ENCODE measurements around the gene NCOA7. TPM values are rescaled to one million over a fixed set of nuclear protein-coding genes. Genes with fewer than 3 reads are reported as not detected.
"Not testable (repeated sequence)": the region's sequence is repeated elsewhere in the genome, so short reads cannot be mapped to it uniquely, and the experiment has no call there.

The NCOA7 gene
- total RNA-seq, 1 donor from 2014 or later: 59.0 TPM

DNA sequence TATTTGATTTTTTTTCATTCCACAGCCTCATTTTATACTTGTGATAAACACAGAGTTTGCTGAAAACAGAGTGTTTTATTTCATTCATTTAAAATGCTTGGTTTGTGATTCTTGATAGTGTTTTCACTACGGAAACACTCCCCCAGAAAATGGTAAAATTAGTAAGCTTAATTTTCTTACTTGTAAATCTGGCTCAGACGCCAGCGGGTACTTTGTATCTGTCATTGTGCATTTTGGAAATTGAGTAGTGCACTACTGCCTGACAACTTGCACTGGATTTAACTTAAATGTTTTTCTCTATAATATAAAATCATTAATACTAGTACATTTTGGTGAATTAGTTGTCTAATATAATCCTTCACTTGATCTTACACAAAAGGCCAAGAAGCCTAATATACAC lies 128.9 kb downstream of the NCOA7 start:
- no peak for DNase-seq (ENCODE audit: low read depth)

DNA sequence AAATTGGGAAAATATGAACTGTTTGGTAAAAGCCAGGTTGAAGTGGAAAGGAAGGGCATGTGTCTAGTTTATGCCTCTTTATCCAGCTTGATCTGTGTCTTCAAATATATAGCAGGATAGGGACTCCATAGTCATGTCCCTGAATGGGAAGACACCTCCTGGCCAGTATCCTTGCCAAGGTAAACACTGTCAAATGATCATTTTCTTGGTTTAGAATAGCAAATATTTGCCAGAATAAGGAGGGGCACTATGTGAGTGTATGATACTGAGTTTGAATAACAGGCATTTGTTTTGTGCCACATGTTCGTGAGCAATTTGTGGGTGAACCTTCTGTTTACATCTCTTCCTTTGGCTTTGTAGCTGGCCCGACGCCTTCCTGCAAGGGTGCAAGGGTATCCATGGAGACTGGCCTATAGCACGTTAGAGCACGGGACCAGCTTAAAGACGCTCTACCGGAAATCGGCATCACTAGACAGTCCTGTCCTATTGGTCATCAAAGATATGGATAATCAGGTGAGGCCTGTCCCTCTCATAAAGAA lies 131.6 kb downstream of the NCOA7 start:
- no peak for DNase-seq (ENCODE audit: low read depth)

DNA sequence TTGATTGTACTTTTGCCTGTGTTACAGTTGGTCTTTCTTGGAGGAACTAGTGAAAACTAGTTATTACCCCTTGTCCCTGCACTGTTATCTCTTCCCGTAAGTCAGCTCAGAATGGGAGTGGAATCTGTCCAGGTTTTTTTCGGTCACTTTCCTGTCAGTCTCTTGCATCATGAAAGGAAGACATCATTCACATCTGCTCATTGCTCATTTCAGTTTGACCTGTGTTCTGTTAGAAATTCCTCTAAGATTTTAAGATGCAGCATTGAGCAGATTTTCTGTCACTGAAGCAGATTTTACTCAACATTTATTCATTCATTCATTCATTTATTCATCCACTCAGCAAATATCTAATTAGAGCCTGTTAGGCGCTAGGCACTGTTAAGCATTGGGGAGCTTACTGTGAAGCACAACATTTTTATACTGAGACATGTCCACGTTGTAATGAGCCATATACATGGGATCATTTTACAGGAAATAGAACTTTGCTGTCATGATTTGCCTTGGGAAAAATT lies 132.7 kb downstream of the NCOA7 start:
- no peak for DNase-seq (ENCODE audit: low read depth)

DNA sequence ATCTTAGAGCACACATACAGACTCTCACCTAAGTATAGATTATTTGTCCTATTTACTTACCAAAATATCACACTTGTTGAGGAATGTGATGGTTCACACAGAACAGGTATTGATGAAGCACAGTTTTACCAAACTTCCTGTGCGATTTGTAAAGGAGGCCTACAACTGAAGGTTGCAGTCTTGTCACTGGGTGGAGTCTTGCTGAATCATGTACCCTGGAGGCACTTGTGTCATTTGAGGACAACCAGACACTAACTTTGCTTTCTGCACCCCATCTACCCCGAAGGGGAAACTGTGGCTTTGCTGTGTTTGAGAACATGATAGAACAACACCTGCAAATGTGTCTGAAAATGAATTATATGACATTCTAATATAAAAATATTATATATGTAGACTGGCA lies 133.4 kb downstream of the NCOA7 start:
- peak; percentile 54 for DNase-seq (ENCODE audit: low read depth)

DNA sequence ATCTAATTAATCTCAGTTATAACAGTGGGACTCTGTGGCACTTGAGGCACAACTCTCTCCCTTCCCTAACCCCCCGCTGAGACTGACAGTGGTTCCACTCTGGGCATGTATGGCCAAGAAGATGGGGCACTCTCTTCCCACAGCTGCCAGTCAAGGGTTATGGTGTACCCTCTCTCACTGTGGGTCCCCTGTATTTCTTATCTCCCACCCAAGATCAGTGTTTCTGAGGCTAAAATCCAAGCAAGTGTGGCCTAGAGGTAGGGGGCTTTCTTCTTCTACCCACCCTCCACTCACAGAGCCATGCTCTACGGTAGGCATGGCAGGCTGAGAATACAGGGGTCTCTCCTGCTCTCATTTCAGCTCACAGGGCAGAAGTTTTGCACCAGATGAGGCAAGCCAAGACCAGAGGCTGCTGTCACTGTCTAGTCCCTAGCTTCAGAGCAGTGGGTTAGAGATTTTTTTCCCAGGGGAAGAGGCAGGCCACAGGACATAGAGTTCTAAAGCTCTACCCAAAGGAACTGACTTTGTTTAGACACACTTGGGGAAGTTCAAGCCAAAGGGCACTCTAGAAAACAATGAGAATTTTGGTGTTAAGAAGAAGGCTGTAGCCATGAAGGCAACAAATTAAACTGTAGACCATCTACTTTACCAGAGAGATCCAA lies 134.1 kb downstream of the NCOA7 start:
- DNase-seq (ENCODE audit: low read depth): no peak

DNA sequence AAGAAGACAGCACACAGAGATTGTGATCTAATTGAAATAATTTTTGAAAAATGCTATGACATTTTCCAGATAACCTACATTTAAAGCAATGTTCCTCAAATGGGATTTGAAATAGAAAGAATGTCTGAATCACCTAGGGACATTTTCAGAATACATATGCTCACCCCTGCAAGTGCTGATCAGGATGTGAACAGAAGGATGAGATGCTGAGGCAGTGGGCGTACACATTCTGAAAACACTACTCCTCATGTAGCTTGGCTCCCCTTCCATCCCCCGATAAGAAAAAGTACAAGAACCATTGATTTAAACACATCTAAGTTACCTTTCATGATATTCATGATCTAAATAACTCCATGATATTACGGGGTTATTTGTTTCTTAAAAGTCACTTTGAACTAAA lies 136.0 kb downstream of the NCOA7 start:
- no peak for DNase-seq (ENCODE audit: low read depth)

DNA sequence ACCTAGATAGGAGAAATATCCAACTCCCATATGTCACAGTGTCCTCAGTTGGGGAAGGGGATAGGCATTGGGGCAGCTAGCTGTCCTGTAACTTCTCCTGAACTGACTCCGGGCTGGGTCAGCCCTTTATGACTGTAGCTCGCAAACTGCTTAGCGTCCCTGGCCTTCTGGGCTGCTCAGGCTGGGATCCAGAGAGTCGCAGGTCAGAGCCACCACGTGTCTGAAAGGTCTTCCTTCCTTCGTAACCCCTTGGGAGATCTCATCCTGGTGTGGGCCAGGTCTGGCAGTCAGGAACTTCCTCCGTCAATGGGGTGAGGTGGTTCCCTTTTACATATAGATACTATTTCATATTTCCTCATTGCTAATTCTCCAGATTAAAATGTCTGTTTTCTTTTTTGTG lies 137.0 kb downstream of the NCOA7 start:
- no peak for DNase-seq (ENCODE audit: low read depth)

DNA sequence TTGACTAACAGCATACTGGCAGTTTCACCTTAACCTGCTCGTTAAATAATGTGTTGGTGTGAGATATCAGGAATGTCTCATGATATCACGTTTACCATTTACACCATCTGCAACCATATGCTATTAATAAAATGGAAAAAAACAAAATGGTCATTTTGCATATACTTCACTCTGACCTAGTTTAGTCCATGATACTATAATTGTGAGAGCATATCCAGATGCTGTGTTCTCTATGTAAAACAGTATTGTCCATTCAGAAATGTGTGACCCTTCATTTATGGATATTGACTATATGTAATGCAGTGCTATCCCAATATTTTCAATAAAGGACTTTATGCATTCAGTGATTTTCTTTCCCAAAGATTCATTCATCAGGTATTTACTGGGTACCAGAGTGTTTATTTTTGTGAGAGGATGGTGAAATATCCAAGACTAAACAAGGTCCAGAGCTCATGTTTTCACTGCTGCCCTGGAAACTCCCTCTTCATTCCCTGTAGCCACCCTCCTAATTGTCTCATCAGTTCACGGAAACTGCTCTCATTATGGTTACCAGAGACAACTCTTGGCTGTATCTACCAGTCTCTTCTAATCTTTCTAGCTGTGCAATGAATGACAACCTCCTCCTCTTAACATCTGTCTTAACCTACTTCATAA lies 140.1 kb downstream of the NCOA7 start:
- peak; percentile 34 for DNase-seq (ENCODE audit: low read depth)

DNA sequence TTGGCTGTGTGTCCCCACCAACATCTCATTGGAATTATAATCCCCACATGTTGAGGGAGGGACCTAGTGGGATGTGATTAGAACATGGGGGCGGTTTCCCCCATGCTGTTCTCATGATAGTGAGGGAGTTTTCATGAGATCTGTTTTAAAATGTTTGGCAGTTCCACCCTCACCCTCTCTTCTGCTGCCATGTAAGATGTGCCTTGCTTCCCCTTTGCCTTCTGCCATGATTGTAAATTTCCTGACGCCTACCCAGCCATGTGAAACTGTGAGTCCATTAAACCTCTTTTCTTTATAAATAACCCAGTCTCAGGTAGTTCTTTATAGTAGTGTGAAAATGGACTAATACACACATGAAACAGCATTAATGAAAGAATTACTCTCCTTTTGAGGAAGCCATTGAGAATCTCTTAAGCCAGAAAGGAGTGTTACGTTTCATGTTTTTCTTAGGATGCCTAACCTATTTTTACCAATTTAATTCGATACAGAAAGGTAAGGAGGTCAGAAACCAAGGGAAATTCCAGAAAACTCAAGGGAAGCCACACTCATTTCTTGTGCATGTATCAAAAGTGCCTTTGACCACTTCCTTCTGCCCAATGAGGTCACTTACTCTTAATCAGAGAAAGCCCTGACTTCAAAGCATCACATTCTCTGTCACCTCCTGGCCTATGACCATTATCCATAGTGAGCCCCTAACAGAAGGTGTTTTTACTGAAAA lies 141.1 kb downstream of the NCOA7 start:
- peak; percentile 54 for DNase-seq (ENCODE audit: low read depth)

DNA sequence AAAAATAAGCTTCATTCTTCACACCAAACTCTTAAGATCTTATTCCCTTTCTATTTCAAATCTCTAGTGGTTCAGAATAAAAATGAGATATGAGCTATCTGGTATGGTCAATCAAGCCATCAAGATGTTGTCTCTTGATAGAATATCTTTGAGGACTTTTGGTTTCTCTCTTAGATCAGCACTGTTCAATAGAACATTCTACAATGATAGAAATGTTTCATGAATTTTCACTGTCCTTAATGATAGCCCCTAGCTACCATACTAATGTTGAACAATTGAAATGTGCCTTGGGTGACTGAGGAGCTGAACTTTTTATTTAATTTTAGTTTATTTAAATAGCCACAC lies 141.7 kb downstream of the NCOA7 start:
- no peak for DNase-seq (ENCODE audit: low read depth)

DNA sequence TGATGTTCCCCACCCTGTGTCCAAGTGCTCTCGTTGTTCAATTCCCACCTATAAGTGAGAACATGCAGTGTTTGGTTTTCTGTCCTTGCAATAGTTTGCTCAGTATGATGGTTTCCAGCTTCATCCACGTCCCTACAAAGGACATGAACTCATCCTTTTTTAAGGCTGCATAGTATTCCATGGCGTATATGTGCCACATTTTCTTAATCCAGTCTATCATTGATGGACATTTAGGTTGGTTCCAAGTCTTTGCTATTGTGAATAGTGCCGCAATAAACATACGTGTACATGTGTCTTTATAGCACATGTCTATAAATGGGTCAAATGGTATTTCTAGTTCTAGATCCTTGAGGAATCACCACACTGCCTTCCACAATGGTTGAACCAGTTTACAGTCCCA lies 144.8 kb downstream of the NCOA7 start:
- not testable (repeated sequence) for DNase-seq (ENCODE audit: low read depth)

DNA sequence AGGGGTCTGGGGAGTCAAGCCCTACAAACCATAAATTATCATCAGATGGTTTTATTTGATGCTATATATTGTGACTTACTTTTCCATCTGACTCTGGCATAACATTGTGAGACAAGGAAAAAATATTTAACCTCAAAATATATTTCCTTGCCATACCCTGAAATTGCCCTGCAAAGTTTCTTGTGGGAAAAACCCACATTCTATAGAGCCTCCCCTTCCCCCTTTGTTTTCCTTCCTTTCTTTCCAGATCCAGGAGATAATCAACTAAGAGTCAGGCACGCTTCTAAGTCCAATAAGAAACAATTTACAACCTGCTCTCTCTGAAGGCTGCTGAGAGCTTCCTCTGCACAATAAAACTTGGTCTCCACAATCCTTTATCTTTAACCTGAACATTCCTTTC lies 148.3 kb downstream of the NCOA7 start:
- no peak for DNase-seq (ENCODE audit: low read depth)

DNA sequence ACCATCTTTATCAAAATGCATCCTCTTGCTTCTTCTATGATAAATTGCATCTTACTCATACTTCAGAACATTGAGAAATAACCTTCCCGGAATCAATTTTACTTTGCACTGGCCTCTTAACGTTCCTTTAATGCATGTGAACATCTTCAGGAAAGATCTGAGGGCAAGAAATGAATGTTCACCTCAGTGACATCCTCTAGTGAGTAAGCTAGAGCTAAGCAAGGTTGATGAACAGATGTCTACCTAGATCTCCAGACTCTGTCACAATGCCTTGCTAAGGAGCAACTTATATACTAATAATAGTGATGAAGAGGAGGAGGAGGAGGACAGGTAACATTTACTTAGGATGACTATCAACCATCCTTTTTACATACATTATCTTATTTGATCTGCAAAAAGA lies 149.0 kb downstream of the NCOA7 start:
- DNase-seq (ENCODE audit: low read depth): no peak

DNA sequence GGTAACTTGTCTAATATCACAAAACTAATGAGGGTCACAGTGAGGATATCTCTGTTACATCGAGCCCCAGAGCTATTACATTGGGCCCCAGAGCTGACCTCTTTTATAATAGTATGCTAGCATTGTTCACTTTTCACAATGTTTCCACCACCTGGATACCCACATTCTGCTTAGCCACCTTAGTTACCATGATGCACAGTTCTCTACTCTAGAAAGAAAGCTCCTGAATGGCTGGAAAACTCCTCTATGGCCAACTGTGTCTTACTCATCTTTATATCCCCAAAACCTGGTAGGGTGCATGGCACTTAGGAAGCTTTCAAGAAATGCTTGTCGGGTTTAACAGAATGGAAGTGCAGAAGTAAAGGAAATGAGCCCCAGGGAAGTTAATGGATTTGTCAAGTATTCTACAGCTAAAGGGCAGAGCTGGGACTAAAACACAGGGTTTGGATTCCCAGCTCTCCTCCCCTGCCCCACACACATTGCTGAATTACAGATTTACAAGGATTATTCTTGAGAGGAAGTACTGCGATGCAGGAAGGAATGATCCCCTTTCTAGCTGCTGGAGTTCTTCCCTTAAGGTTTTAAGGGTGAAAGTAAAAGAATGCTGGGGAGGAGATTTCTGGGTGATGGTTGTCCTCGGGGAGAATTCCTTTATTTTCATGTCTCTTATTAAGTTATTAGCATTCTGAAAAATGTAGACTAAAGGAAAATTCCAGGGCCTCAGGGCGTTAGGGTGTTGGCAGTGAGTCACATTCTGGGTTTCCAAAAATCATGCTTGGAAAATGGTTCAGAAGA lies 149.7 kb downstream of the NCOA7 start:
- DNase-seq (ENCODE audit: low read depth): peak; percentile 62

DNA sequence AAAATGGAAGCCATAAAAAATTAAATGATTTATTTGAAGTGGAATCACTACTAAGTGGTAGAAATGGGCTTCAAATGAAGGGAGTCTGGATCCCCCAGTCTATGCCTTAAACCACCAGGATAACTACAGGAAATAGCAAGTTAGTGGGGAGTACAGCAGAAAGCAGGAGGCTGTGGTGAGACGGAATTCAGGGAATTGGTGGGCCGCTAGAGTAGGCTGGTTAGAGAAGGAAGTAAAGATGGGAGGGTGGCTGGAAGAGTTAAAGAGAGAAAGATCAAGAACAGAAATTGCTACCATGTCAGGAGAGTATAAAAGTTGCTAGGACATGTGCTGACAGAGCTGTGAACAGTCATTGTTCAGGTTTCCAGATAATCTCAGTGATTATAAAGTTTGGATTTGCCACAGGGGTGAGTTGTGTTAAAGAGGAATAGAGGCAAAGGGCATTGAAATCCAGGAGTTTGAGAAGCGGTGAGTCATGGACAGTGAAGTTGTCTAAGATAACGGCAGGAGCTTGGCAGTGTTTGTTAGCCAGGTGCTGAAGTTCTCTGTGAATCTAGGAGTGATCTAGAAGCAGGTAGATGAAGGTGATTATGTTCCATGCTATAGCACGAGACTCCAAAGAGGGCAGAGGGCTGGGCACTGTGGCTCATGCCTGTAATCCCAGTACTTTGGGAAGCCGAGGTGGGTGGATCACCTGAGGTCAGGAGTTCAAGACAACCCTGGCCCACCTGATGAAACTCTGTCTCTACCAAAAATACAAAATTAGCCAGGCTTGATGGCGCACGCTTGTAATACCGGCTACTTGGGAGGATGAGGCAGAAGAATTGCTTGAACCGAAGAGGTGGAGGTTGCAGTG lies 152.1 kb downstream of the NCOA7 start:
- DNase-seq (ENCODE audit: low read depth): no peak

DNA sequence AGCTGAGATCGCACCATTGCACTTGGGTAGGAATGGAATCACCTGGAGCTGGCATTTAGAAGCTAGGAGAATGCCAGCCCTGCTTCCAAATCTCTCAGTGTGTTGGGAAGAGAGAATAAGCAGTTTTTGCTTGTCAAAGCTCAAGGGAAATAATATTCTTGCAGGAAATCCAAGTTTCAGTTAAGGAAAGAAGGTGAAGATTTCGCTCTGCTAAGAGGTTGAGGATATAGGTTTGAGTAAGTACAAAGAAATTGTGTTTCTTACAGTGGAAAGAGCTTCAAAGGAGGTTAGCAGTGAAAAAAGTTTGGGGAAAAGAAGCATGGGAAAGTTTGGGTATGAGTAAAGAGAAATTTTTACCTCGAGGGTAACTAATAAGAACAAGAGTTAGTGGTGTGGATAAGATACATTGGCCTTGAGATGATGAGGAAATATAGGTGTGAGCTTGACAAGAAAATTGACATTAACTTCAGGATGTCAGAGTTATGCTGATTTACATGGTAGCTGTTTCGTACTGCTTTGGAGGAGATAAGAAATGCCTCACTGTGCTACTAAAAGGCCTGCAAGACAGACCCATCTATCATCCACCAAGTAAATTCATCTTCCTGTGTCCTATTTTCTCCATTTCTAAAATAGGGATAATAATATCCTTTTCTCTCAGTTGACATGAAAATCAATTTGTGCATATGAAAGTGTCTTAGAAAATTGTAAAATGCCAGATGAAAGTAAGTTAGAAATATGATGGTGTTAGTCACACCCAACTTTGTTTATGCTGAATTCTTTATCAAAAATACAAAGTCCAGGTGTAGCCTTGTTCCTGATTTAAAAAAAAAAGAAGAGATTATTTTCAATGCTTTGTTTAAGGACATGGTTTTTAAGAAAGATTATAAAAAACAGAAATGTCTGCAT lies 153.0 kb downstream of the NCOA7 start:
- no peak for DNase-seq (ENCODE audit: low read depth)

DNA sequence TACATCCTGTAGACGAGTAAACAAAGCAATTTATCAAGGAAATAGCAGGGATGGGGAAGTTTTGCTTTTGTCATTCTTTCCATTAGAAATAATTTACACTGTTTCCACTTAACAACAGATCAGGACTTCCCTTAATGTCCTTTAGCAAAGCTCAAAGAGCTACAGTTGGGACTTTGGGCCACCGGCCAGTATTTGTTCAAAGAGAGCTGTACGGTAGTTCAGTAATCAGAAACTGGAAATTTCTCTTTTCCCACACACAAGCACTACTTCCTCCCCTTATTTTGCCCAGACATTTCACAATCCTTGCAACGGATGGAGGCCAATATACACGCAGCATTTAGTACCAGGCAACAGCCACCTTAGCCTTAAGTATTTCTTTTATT lies 153.7 kb downstream of the NCOA7 start:
- DNase-seq (ENCODE audit: low read depth): peak; percentile 66

DNA sequence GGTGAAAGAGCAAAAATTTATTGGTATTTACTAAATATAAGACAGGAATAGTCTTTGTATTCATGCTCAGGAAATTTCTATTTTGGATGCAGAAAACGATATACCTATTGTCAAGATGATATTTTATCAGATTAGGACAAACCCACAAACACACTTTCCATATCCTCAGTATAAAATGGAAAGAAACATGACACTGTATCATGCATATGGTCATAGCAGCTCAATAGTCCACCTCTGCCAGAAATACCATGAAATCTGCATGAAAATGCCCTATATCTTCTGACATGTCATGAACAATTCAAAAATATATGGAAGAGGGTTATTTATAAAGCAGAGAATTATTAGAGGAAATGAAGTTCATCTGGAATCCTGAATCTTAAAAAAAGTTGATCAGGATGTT lies 154.1 kb downstream of the NCOA7 start:
- no peak for DNase-seq (ENCODE audit: low read depth)

DNA sequence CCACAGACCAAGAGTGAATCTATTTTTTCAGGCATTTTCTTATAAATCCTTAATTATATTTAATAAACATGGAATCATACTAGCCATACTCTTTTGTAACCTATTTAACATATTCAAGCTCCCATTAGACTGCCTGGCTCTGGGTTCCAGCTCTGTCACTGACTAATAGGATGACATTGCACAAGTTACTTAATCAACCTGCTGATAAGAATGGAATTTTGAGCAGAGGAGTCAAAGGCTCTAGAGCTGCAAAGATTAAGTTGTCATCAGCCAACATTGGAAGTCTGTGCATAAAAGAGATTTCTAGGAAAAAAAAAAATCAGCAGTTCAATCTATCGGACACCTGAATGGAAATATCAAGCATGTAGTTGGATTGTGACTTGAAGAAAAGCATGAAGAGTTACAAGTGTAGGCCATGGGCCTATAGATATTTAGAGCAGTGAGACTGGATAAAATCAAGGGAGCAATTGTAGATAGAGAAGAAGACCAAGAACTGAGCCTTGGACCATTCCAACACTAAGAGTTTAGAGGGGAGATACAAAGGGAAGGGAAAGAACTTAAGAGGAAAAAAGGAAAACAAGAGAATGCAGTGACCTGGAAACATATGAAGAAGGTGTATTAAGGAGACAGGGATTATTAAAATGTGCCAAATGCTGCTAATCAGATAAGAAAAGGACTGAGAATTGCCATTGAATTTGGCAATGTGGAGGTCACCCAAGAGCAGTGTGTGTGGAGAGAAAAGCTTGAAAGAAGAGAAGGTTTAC lies 154.8 kb downstream of the NCOA7 start:
- DNase-seq (ENCODE audit: low read depth): no peak

Measured in renal cortical epithelial cell (primary cell).